ENCODE measurements around the gene MAML2. TPM values are rescaled to one million over a fixed set of nuclear protein-coding genes. Genes with fewer than 3 reads are reported as not detected.
A peak's percentile ranks its signal among the peaks of the same experiment; 100 is the strongest.

Gene MAML2
- total RNA-seq, 4 donors from 2014 or later: 19.0 to 36.4 (median 31.4) TPM

- intact Hi-C loops (cut with DNase I): no loop called here
- H3K27ac ChIP-seq: no peak overlapping the region
- WGBS, 2 donors: 94 to 96% methylated on average over 5 of the region's 5 CpGs
- DNase-seq: no peak
- H3K9me3 ChIP-seq: no peaks in the 10 kb centered on the region
- H3K4me3 ChIP-seq (replicated peaks in 1 of 3): no peak overlapping the region
- no peak for TF ChIP-seq CTCF (IDR thresholded peaks at IDR 0.05)
- no peak for TF ChIP-seq POLR2A (IDR thresholded peaks at IDR 0.05)
- H3K27me3 ChIP-seq: no peaks in the 10 kb centered on the region
- no peaks in the 10 kb centered on the region for H3K36me3 ChIP-seq
- peaks cover 5% of the 10 kb centered on the region in 2 donors for H3K4me1 ChIP-seq
Measured at GRCh38 chr11:96173906-96174305, 169.1 kb downstream of the MAML2 start.

- intact Hi-C loops (cut with DNase I): no loop called here
- WGBS, 2 donors: 79 to 94% methylated on average over 7 of the region's 7 CpGs
- Histone ChIP-seq H3K36me3 (no peaks in the 10 kb centered on the region), H3K27me3 (no peaks in the 10 kb centered on the region), H3K27ac (no peak overlapping the region), H3K9me3 (no peaks in the 10 kb centered on the region), H3K4me3 (replicated peaks in 1 of 3) (no peak overlapping the region), H3K4me1 (peaks cover 7 to 8% of the 10 kb centered on the region in 2 donors)
- DNase-seq: no peak
- TF ChIP-seq CTCF (IDR thresholded peaks at IDR 0.05): no peak
- TF ChIP-seq POLR2A (IDR thresholded peaks at IDR 0.05): no peak
Measured at GRCh38 chr11:96173422-96173821, 169.6 kb downstream of the MAML2 start.

- H3K4me3 ChIP-seq (replicated peaks in 1 of 3): no peak overlapping the region
- TF ChIP-seq CTCF (IDR thresholded peaks at IDR 0.05) (no peak), POLR2A (IDR thresholded peaks at IDR 0.05) (no peak)
- no peak for DNase-seq
- no peaks in the 10 kb centered on the region for H3K27me3 ChIP-seq
- 92 to 97% methylated on average over 1 of the region's 1 CpG for WGBS, 2 donors
- peaks cover 7 to 12% of the 10 kb centered on the region in 2 donors for H3K4me1 ChIP-seq
- no peaks in the 10 kb centered on the region for H3K9me3 ChIP-seq
- H3K27ac ChIP-seq: no peak overlapping the region
- intact Hi-C loops (cut with DNase I): no loop called here
- no peaks in the 10 kb centered on the region for H3K36me3 ChIP-seq
Measured at GRCh38 chr11:96172604-96173003, 170.4 kb downstream of the MAML2 start.

GRCh38 chr11:96169250-96169649 is 173.7 kb downstream of the MAML2 start:
- Histone ChIP-seq H3K27ac (peak overlapping the region in 1 of 3 donors; percentile 65), H3K4me1 (peaks cover 7 to 12% of the 10 kb centered on the region in 2 donors), H3K9me3 (no peaks in the 10 kb centered on the region), H3K27me3 (no peaks in the 10 kb centered on the region), H3K36me3 (no peaks in the 10 kb centered on the region), H3K4me3 (replicated peaks in 1 of 3) (no peak overlapping the region)
- 83 to 91% methylated on average over 3 of the region's 3 CpGs for WGBS, 2 donors
- no peak for DNase-seq
- intact Hi-C loops (cut with DNase I): no loop called here
- no peak for TF ChIP-seq POLR2A (IDR thresholded peaks at IDR 0.05)
- no peak for TF ChIP-seq CTCF (IDR thresholded peaks at IDR 0.05)

- intact Hi-C loops (cut with DNase I): no loop called here
- H3K4me3 ChIP-seq (replicated peaks in 1 of 3): no peak overlapping the region
- WGBS, 2 donors: 31 to 68% methylated on average over 2 of the region's 2 CpGs
- no peaks in the 10 kb centered on the region for H3K36me3 ChIP-seq
- H3K27ac ChIP-seq: peak overlapping the region in 1 of 3 donors; percentile 65
- H3K4me1 ChIP-seq: peaks cover 7 to 12% of the 10 kb centered on the region in 2 donors
- no peaks in the 10 kb centered on the region for H3K27me3 ChIP-seq
- no peaks in the 10 kb centered on the region for H3K9me3 ChIP-seq
- TF ChIP-seq POLR2A (IDR thresholded peaks at IDR 0.05) (no peak), CTCF (IDR thresholded peaks at IDR 0.05) (no peak)
- peak in 1 of 2 donors; percentile 6 for DNase-seq
Measured at GRCh38 chr11:96168623-96169022, 174.4 kb downstream of the MAML2 start.
